Breast epithelium (tissue), 3 donors: ENCODE data around the gene MARCHF9.

Source experiments
- CTCF ChIP-seq, 3 donors: fragments of 450-650 bp; IDR thresholded peaks; one replicate each; pipeline ENCODE4 v1.5.1; 2016 to 2017; ENCODE audit warnings: antibody characterized with exemption in 3 of 3, mild to moderate bottlenecking in 3 of 3, moderate library complexity in 3 of 3
- POLR2A ChIP-seq: fragments of 450-650 bp; IDR thresholded peaks from one replicate; pipeline ENCODE4 v1.6.1; 2016; ENCODE audit warnings: antibody characterized with exemption, mild to moderate bottlenecking, moderate library complexity
- POLR2AphosphoS5 ChIP-seq, 3 donors: sonication (generic); formaldehyde crosslinking; IDR thresholded peaks; one replicate each; pipeline ENCODE4 v1.6.1; 2017; ENCODE audit warnings: antibody characterized with exemption in 3 of 3

- TF ChIP-seq CTCF (IDR thresholded peaks at IDR 0.05) (no peak), POLR2A (no peak), POLR2AphosphoS5 (IDR thresholded peaks at IDR 0.05) (no peak)
Measured at GRCh38 chr12:57712701-57713100, 42.2 kb upstream of the MARCHF9 start.
